Measurements from ENCODE around the gene MAST2.

GRCh38 chr1:45923343-45923742, 119.9 kb downstream of the MAST2 start:
- TF ChIP-seq POLR2AphosphoS5 (IDR thresholded peaks at IDR 0.05) (no peak), CTCF (IDR thresholded peaks at IDR 0.05) (no peak), POLR2A (IDR thresholded peaks at IDR 0.05) (no peak)

Measured in prostate gland (tissue), 2 donors.